ENCODE data around the gene GATAD2B.
A peak's percentile ranks its signal among the peaks of the same experiment; 100 is the strongest.

Gene GATAD2B

GRCh38 chr1:153799016-153799415 is 123.8 kb downstream of the GATAD2B start:
- no peaks in the 10 kb centered on the region for H3K27me3 ChIP-seq (ENCODE audit: insufficient read depth, poor library complexity, severe bottlenecking)
- DNase-seq (ENCODE audit: low read depth in 1 of 2, low spot score in 1 of 2), result no peak
- no peak overlapping the region for H3K4me3 ChIP-seq (replicated peaks; ENCODE audit: insufficient read depth, low read length)
- no peak overlapping the region for H3K27ac ChIP-seq (replicated peaks)
- TF ChIP-seq CTCF (IDR thresholded peaks at IDR 0.05; ENCODE audit: insufficient read depth, low read length), result no peak
- TF ChIP-seq POLR2AphosphoS5 (IDR thresholded peaks at IDR 0.05; ENCODE audit: low read depth), result no peak
- no peak for TF ChIP-seq SPI1 (IDR thresholded peaks at IDR 0.05; ENCODE audit: borderline replicate concordance, low read depth)
- TF ChIP-seq GABPA (IDR thresholded peaks at IDR 0.05; ENCODE audit: low read depth), result no peak
- TF ChIP-seq REST (IDR thresholded peaks at IDR 0.05; ENCODE audit: insufficient replicate concordance, low read depth), result no peak

- no peak for TF ChIP-seq SPI1 (IDR thresholded peaks at IDR 0.05; ENCODE audit: borderline replicate concordance, low read depth)
- Histone ChIP-seq H3K4me3 (replicated peaks; ENCODE audit: insufficient read depth, low read length) (no peak overlapping the region), H3K27ac (replicated peaks) (no peak overlapping the region), H3K27me3 (ENCODE audit: insufficient read depth, poor library complexity, severe bottlenecking) (no peaks in the 10 kb centered on the region)
- no peak for DNase-seq (ENCODE audit: low read depth in 1 of 2, low spot score in 1 of 2)
These were observed 124.3 kb downstream of the GATAD2B start for GRCh38 chr1:153798468-153798780.

- H3K27me3 ChIP-seq (ENCODE audit: insufficient read depth, poor library complexity, severe bottlenecking), result no peaks in the 10 kb centered on the region
- no peak overlapping the region for H3K4me3 ChIP-seq (replicated peaks; ENCODE audit: insufficient read depth, low read length)
- H3K27ac ChIP-seq (replicated peaks), result no peak overlapping the region
- peak in 1 of 2 experiments; percentile 78 for DNase-seq (ENCODE audit: low read depth in 1 of 2, low spot score in 1 of 2)
- TF ChIP-seq CTCF (IDR thresholded peaks at IDR 0.05; ENCODE audit: insufficient read depth, low read length) (peak; percentile 86), REST (IDR thresholded peaks at IDR 0.05; ENCODE audit: insufficient replicate concordance, low read depth) (no peak)
These were observed 125.7 kb downstream of the GATAD2B start for GRCh38 chr1:153796786-153797659.

GRCh38 chr1:153795934-153796785 is 126.6 kb downstream of the GATAD2B start:
- TF ChIP-seq POLR2AphosphoS5 (IDR thresholded peaks at IDR 0.05; ENCODE audit: low read depth), result no peak
- TF ChIP-seq CTCF (IDR thresholded peaks at IDR 0.05; ENCODE audit: insufficient read depth, low read length), result no peak
- no peak for TF ChIP-seq GABPA (IDR thresholded peaks at IDR 0.05; ENCODE audit: low read depth)
- no peak for TF ChIP-seq SPI1 (IDR thresholded peaks at IDR 0.05; ENCODE audit: borderline replicate concordance, low read depth)
- no peak for TF ChIP-seq REST (IDR thresholded peaks at IDR 0.05; ENCODE audit: insufficient replicate concordance, low read depth)
- H3K4me3 ChIP-seq (replicated peaks; ENCODE audit: insufficient read depth, low read length), result no peak overlapping the region
- no peak overlapping the region for H3K27ac ChIP-seq (replicated peaks)
- H3K27me3 ChIP-seq (ENCODE audit: insufficient read depth, poor library complexity, severe bottlenecking), result no peaks in the 10 kb centered on the region
- DNase-seq (ENCODE audit: low read depth in 1 of 2, low spot score in 1 of 2), result no peak
